Measurements from ENCODE around the gene SPHKAP. TPM values are rescaled to one million over a fixed set of nuclear protein-coding genes. Genes with fewer than 3 reads are reported as not detected.
"Not testable (repeated sequence)": the region's sequence is repeated elsewhere in the genome, so short reads cannot be mapped to it uniquely, and the experiment has no call there.

The SPHKAP gene, protein sequence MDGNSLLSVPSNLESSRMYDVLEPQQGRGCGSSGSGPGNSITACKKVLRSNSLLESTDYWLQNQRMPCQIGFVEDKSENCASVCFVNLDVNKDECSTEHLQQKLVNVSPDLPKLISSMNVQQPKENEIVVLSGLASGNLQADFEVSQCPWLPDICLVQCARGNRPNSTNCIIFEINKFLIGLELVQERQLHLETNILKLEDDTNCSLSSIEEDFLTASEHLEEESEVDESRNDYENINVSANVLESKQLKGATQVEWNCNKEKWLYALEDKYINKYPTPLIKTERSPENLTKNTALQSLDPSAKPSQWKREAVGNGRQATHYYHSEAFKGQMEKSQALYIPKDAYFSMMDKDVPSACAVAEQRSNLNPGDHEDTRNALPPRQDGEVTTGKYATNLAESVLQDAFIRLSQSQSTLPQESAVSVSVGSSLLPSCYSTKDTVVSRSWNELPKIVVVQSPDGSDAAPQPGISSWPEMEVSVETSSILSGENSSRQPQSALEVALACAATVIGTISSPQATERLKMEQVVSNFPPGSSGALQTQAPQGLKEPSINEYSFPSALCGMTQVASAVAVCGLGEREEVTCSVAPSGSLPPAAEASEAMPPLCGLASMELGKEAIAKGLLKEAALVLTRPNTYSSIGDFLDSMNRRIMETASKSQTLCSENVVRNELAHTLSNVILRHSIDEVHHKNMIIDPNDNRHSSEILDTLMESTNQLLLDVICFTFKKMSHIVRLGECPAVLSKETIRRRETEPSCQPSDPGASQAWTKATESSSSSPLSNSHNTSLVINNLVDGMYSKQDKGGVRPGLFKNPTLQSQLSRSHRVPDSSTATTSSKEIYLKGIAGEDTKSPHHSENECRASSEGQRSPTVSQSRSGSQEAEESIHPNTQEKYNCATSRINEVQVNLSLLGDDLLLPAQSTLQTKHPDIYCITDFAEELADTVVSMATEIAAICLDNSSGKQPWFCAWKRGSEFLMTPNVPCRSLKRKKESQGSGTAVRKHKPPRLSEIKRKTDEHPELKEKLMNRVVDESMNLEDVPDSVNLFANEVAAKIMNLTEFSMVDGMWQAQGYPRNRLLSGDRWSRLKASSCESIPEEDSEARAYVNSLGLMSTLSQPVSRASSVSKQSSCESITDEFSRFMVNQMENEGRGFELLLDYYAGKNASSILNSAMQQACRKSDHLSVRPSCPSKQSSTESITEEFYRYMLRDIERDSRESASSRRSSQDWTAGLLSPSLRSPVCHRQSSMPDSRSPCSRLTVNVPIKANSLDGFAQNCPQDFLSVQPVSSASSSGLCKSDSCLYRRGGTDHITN (N-terminal part only)
- total RNA-seq (1 to 10 TPM in 3 of 7 donors, under 1 TPM in 4; 0.34 to 3.0 (median 0.95) TPM), polyA plus RNA-seq (10 to 100 TPM in 1 of 2 donors, under 1 TPM in 1; 0.99 to 26.4 TPM)
- long read RNA-seq, donor 1, partial matches to known transcripts = 3 of 3 reads
- long read RNA-seq, donor 1, other reads (novel, unspliced or antisense) = 0 of 3 reads
- long read RNA-seq, donor 2, partial matches to known transcripts = 14 of 14 reads
- long read RNA-seq, donor 2, other reads (novel, unspliced or antisense) = 0 of 14 reads
- long read RNA-seq, donor 3 = 0 reads

- H3K36me3 ChIP-seq = no peaks in the 10 kb centered on the region
- intact Hi-C loops (cut with DNase I) = no loop called here
- TF ChIP-seq EP300 (IDR thresholded peaks at IDR 0.05) = no peak
- TF ChIP-seq POLR2A (IDR thresholded peaks at IDR 0.05) = no peak
- TF ChIP-seq, protein P1, sequence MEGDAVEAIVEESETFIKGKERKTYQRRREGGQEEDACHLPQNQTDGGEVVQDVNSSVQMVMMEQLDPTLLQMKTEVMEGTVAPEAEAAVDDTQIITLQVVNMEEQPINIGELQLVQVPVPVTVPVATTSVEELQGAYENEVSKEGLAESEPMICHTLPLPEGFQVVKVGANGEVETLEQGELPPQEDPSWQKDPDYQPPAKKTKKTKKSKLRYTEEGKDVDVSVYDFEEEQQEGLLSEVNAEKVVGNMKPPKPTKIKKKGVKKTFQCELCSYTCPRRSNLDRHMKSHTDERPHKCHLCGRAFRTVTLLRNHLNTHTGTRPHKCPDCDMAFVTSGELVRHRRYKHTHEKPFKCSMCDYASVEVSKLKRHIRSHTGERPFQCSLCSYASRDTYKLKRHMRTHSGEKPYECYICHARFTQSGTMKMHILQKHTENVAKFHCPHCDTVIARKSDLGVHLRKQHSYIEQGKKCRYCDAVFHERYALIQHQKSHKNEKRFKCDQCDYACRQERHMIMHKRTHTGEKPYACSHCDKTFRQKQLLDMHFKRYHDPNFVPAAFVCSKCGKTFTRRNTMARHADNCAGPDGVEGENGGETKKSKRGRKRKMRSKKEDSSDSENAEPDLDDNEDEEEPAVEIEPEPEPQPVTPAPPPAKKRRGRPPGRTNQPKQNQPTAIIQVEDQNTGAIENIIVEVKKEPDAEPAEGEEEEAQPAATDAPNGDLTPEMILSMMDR (IDR thresholded peaks at IDR 0.05) = no peak
- no peak within 1 kb of the TSS for H3K27ac ChIP-seq
- WGBS, 3 donors = 1 to 3% (median 1%) methylated on average over 51 to 56 of the region's 56 CpGs
- DNase-seq = peak in 1 of 5 donors; percentile 19
- H3K4me1 ChIP-seq (ENCODE audit: insufficient read depth) = peaks cover 4% of the 10 kb centered on the region
- no peak within 1 kb of the TSS for H3K4me3 ChIP-seq
- no peaks in the 10 kb centered on the region for H3K27me3 ChIP-seq
- no peaks in the 10 kb centered on the region for H3K9me3 ChIP-seq
These were observed at the start of gene SPHKAP for GRCh38 chr2:228181098-228182019. Gene SPHKAP (minus strand): TSS chr2:228181687. CDS start chr2:228181598, 89 bp downstream.

- 87 to 91% (median 89%) methylated on average over 6 of the region's 6 CpGs for WGBS, 3 donors
- intact Hi-C loops (cut with DNase I) = no loop called here
- DNase-seq = no peak
- Histone ChIP-seq H3K36me3 (no peaks in the 10 kb centered on the region), H3K4me3 (no peak overlapping the region), H3K4me1 (ENCODE audit: insufficient read depth) (no peaks in the 10 kb centered on the region), H3K27me3 (no peaks in the 10 kb centered on the region), H3K9me3 (no peaks in the 10 kb centered on the region), H3K27ac (no peak overlapping the region)
- no peak for TF ChIP-seq POLR2A (IDR thresholded peaks at IDR 0.05)
- TF ChIP-seq, protein P1 (IDR thresholded peaks at IDR 0.05) = no peak
- TF ChIP-seq EP300 (IDR thresholded peaks at IDR 0.05) = no peak
These were observed 46.0 kb upstream of the SPHKAP start for GRCh38 chr2:228227466-228227865.

DNA sequence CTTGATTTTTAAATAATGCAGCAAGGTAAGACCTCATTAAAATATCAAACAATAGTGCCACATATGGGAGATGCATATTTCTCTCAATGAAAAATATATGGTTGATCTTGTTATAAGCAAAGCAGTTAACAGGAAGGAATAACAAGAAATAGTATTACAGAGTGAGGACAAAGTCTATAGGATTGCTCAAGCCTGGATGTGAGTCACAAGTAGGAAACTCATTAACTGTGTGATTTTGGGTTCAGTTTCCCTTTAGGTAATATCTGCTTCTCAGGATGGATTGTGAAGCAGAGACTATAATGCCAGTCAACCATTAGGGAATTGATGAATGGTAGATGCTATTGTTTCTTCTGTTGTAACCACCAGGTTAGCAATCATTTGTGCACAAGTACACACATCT is 42.9 kb upstream of the SPHKAP start:
- Histone ChIP-seq H3K9me3 (no peaks in the 10 kb centered on the region), H3K36me3 (no peaks in the 10 kb centered on the region), H3K4me1 (ENCODE audit: insufficient read depth) (no peaks in the 10 kb centered on the region), H3K4me3 (no peak overlapping the region), H3K27ac (no peak overlapping the region), H3K27me3 (no peaks in the 10 kb centered on the region)
- DNase-seq = no peak
- no peak for TF ChIP-seq EP300 (IDR thresholded peaks at IDR 0.05)
- TF ChIP-seq, protein P1 (IDR thresholded peaks at IDR 0.05) = no peak
- no peak for TF ChIP-seq POLR2A (IDR thresholded peaks at IDR 0.05)
- intact Hi-C loops (cut with DNase I) = no loop called here

DNA sequence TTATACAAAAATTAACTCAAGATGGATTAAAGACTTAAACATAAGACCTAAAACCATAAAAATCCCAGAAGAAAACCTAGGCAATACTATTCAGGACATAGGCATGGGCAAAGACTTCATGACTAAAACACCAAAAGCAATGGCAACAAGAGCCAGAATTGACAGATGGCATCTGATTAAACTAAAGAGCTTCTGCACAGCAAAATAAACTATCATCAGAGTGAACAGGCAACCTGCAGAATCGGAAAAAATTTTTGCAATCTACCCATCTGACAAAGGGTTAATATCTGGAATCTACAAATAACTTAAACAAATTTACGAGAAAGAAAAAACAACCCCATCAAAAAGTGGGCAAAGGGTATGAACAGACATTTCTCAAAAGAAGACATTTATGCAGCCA is 37.1 kb upstream of the SPHKAP start:
- H3K36me3 ChIP-seq; intact Hi-C loops (cut with DNase I); H3K4me3 ChIP-seq; H3K27me3 ChIP-seq; DNase-seq; H3K9me3 ChIP-seq; H3K27ac ChIP-seq; H3K4me1 ChIP-seq (ENCODE audit: insufficient read depth): not testable (repeated sequence)
- 56 to 64% (median 57%) methylated on average over 2 of the region's 2 CpGs for WGBS, 3 donors
